ENCODE measurements around the gene CTNNA3.

DNA sequence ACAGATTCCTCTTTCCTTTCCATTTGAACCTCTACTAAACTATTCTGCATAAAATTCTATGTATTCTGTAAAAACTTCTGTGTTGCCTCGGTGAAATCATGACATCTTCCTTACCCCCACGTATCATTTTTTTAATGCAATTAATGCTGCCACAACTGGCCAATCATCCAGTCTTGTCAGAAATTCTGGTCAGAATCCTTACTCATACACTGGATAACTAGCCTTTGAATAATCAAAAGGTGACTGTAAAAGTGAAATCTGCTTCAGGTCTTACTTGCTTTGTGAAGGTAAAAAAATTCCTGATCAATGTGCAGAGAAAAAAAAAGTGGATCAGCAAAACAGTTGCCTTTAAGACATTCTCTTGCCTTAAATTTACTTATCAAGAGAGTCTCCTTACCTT, 859.2 kb downstream of the CTNNA3 start:
- TF ChIP-seq, protein P1, sequence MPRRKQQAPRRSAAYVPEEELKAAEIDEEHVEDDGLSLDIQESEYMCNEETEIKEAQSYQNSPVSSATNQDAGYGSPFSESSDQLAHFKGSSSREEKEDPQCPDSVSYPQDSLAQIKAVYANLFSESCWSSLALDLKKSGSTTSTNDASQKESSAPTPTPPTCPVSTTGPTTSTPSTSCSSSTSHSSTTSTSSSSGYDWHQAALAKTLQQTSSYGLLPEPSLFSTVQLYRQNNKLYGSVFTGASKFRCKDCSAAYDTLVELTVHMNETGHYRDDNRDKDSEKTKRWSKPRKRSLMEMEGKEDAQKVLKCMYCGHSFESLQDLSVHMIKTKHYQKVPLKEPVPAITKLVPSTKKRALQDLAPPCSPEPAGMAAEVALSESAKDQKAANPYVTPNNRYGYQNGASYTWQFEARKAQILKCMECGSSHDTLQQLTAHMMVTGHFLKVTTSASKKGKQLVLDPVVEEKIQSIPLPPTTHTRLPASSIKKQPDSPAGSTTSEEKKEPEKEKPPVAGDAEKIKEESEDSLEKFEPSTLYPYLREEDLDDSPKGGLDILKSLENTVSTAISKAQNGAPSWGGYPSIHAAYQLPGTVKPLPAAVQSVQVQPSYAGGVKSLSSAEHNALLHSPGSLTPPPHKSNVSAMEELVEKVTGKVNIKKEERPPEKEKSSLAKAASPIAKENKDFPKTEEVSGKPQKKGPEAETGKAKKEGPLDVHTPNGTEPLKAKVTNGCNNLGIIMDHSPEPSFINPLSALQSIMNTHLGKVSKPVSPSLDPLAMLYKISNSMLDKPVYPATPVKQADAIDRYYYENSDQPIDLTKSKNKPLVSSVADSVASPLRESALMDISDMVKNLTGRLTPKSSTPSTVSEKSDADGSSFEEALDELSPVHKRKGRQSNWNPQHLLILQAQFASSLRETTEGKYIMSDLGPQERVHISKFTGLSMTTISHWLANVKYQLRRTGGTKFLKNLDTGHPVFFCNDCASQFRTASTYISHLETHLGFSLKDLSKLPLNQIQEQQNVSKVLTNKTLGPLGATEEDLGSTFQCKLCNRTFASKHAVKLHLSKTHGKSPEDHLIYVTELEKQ (tag by site-specific recombination; IDR thresholded peaks at IDR 0.05; ENCODE audit: borderline replicate concordance) = no peak
- TF ChIP-seq CTCF (tag by site-specific recombination; IDR thresholded peaks at IDR 0.05) = no peak
- no peak for TF ChIP-seq ZNF16 (tag by site-specific recombination; IDR thresholded peaks at IDR 0.05; ENCODE audit: low read depth)
- no peak for TF ChIP-seq ZBTB8A (tag by site-specific recombination; IDR thresholded peaks at IDR 0.05)
- TF ChIP-seq ZNF404 (tag by site-specific recombination; IDR thresholded peaks at IDR 0.05) = no peak
- no peak for TF ChIP-seq ZNF561 (tag by site-specific recombination; IDR thresholded peaks at IDR 0.05; ENCODE audit: borderline replicate concordance)
- TF ChIP-seq ZNF169 (tag by site-specific recombination; IDR thresholded peaks at IDR 0.05) = no peak
- no peak for TF ChIP-seq PBX3 (CRISPR knock-in tag; IDR thresholded peaks at IDR 0.05)
- TF ChIP-seq ZNF302 (tag by site-specific recombination; IDR thresholded peaks at IDR 0.05; ENCODE audit: low read depth) = no peak
- TF ChIP-seq BCL11A (tag by site-specific recombination; IDR thresholded peaks at IDR 0.05; ENCODE audit: low read depth) = no peak
- no peak for TF ChIP-seq ZNF776 (tag by site-specific recombination; IDR thresholded peaks at IDR 0.05; ENCODE audit: borderline replicate concordance)
